ENCODE results near the gene GTF3C5.
"Not testable (repeated sequence)": the region's sequence is repeated elsewhere in the genome, so short reads cannot be mapped to it uniquely, and the experiment has no call there.

GTF3C5 gene

DNA sequence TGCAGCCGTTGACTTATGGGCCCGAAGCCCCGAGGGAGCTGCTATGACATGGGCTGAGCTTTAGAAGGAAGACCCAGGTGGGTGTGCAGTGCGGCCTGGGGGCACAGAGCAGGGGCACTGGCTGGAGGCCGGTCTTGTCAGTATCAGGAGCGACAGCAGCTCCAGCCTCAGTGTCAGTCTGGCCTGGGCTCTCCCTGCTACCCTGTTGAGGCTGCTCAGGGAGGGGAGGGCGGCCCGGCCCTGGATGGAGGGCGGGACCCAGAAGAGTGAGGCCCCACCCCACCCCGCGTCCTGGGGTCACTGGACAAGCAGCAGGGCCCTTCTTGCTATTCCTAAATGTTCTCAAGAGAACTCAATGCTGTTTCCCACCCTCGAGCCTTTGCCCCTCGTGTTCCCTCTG is 34.3 kb upstream of the GTF3C5 start:
- DNase-seq (ENCODE audit: low read depth): no peak

DNA sequence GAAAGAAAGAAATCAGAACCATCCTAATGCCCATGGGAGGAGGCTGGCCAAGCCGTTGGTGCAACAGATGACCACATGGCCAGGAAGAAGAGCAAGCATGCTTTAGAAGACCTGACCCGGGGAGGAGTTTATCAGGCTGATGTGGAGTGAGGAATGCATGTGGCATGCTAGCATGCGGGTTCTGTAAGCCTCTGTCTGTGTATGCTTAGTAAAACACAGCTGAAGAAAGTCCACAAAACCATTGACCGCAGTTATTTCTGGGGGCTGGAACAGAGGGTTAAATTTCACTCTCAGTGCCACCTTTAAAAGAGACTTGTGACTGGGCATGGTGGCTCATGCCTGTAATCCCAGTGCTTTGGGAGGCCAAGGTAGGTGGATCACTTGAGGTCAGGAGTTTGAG is 33.2 kb upstream of the GTF3C5 start:
- no peak for DNase-seq (ENCODE audit: low read depth)

DNA sequence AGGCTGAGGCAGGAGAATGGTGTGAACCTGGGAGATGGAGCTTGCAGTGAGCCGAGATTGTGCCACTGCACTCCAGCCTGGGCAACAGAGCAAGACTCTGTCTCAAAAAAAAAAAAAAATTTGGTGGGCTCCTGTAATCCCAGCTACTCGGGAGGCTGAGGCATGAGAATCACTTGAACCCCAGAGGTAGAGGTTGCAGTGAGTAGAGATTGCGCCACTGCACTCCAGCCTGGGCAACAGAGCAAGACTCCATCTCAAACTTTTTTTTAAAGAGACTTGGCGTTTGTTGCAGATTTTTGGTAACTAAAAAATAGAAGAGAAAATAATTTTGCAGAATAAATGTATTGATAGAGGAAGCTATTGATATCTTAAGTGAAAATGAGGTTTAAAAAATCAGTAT is 32.6 kb upstream of the GTF3C5 start:
- not testable (repeated sequence) for DNase-seq (ENCODE audit: low read depth)

DNA sequence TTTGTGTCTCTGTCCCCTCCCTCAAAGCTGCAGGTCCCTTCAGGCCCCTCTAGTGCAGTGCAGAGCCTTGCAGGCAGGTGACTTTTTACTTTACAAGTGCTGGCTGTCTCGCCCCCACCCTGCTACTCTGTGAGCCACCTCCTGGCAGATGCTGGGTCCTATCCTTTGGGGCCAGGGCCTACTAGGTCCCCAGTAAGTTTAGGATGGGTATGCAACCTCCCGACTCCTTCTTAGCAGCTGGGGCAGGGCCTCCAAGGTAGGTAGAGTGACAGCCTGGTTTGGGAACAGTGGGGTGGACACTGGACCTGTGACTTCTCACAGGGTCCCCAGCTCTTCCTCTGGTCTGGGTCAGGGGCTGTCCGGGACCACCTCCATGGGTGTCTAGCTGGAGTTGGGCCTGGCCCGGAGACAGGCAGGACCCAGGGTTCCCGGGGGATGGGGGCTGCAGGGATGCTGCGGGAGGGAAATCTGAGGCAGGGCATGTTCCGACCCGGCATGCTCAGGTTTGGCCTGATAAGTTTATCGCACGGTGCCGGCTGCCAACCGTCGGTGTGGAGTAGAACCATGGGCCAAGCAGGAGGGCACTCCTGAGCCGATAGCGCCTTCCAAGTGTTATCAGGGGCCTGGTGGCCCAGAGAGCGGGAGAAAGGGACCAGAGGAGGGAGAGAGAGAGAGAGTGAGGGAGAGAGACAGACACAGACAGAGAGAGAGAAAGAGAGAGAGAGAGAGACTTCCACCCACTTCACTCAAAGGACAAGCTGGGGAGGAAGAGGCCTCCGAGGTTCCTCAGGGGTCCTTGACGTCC is 31.8 kb upstream of the GTF3C5 start:
- no peak for DNase-seq (ENCODE audit: low read depth)

DNA sequence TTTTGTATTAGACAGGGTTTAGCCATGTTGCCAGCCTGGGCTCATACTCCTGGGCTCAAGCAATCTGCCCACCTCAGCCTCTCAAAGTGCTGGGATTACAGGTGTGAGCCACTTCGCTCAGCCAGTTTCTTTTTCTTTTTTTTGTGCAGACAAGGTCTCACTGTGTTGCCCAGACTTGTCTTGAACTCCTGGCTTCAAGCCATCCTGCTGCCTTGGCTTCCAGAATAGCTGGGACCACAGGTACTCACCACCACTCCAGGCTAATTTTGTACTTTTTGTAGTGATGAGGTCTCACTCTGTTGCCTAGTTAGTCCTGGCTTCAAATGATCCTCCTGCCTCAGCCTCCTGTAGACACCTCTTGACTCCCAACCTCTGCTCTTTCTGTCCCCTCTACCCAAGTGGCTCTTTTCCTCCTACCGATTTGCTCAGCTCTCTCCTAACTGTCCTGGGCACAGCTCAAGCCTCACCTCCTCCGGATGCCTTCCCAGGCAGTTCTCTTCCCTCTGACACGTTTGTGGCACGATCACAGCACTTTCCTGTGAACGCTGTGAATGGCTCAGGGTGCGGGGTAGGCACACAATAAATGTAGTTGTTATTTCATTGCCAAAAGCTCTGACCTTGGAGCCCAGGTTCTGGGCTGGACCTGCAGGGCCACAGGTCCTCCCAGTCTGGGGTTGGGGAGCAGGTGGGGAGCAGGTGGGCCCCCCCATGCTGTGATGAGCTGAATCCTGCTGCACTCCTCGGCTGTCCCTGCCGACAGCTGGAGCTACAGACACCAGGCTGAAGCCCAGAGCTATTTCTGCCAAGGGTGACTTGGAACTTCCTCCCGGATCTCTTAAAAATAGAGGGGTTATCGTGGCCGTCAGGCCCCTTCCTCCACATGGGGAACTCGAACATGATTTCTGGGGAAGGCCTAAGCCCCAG is 28.4 kb upstream of the GTF3C5 start:
- DNase-seq (ENCODE audit: low read depth): no peak

DNA sequence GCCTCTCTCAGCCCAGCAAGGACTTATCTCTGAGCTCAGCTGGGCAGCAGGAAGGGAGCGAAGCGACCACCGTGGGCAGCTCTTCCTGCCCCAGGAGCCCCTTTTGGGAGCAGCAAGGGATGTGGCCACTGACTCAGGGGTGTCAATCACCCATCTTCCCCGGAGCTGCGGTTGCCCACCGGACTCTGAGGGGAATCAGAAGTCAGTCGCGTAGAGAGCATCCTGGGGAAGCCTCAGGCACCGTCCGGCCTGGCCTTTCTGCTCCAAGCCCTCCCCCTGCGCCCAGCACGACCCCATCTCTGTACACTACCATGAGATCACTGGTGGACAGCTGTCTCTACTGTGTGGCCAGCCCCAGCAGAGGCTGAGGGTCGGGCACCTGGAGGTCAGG is 27.7 kb upstream of the GTF3C5 start:
- DNase-seq (ENCODE audit: low read depth): no peak

DNA sequence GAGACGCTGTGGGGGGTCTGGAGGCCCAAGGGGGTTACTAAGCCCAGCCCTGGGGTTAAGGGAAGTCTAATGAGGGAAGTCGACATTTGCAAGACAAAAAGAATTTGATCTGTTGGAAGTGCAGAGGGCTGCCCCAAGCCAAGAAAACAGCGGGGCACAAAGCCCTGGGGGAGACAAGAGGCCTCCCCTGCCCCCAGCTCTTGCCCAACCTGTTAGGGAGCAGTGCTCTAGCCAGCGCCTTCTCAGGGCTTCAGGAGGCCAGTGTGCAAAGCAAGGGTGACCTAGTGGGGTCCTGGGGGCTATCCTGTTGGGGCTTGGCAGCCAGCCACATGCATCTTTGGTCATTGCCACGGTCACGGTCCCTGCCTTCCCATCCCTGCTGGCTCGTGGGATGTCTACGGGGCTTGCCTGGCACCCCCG is 27.1 kb upstream of the GTF3C5 start:
- DNase-seq (ENCODE audit: low read depth): no peak

DNA sequence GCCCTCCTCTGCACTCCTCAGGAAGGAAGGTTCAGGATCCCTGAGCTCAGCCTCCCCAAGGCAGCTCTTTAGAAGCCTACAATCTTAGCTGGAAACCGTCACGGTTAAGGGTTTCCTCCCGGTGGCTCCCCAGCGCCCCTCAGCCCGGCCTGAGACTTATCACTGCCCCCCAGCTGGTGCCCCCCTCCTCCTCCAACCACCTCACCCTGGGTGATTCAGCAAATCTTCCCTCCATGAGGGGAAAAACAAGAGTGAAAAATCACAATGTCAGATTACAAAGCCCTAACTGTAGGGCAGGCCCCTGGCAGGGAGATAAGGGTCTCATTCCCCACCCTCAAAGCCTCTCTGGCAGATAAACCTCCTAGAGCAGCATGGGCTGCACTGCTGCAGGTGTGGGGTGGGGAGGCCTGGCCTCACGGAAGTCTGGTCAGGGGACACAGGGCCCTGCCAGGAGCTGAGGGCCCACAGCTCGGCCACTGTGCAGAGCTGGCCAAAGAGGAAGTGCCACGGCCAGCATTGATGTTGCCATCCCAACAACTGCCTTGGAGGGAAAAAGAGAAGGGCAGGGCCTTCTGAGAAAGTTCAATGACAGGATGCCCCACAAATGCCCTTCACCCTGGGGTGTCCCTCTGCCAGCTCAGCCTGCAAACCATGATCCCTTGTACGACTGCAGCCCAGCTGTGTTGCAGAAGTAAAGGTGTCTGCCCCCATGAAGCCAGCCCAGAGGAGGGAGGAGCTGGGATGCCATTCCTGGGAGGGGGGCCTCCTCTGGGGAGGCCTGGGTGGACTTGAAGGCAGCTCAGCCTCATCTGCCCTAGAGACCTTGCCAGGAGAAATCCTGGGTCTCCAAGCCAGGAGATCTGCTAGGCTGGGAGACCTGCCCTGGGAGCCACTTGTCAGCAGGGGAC is 26.5 kb upstream of the GTF3C5 start:
- DNase-seq (ENCODE audit: low read depth): no peak

DNA sequence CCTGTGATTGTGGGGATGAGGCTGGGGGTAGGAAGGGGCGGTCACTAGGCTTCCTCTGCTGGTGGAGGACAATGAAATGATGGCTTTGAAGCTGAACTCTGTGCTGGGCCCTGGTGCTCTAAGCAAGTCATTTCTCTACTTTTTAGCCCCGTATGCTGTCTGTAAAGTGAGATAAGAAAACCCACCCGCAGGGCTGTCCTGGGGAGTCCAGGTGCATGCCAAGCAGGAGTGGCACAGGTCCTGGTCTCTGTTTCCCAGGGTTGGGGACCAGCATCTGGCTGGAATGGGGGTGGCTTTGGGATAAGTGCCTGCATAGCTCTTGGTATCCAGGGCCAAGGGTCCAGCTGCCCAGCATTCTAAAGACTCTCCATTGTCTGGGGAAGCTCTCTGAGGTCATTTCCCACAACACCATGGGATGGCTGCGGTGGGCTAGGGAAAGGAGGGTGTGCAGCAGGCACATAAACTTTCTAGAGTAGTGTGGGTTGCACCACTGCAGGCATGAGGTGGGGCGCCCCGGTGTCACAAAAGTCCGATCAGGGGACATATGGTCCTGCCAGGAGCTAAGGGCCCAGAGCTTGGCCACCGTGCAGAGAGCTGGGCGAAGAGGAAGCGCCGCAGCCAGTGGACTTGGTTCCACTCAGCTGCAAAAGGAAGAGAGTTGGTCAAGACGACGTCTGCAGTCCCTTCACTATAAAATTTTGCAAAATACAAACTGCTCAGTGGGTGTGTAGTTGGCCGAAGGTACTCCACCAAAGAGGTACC is 25.6 kb upstream of the GTF3C5 start:
- DNase-seq (ENCODE audit: low read depth): no peak

DNA sequence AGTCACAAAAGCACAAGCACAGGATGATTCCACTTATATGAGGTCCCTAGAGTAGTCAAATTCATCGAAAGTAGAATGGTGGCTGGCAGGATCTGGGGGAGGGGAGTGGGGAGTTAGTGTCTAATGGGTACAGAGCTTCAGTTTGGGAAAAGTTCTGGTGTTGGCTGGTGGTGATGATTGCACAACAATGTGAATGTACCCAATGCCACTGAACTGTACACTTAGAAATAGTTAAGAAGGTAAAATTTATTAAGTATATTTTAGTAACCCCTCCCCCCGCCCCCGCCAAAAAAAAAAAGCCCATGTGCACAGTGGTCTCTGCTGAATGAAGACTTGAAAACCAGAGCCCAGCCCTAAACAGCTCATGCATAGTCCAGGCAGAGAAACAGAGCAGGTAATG is 24.8 kb upstream of the GTF3C5 start:
- no peak for DNase-seq (ENCODE audit: low read depth)

DNA sequence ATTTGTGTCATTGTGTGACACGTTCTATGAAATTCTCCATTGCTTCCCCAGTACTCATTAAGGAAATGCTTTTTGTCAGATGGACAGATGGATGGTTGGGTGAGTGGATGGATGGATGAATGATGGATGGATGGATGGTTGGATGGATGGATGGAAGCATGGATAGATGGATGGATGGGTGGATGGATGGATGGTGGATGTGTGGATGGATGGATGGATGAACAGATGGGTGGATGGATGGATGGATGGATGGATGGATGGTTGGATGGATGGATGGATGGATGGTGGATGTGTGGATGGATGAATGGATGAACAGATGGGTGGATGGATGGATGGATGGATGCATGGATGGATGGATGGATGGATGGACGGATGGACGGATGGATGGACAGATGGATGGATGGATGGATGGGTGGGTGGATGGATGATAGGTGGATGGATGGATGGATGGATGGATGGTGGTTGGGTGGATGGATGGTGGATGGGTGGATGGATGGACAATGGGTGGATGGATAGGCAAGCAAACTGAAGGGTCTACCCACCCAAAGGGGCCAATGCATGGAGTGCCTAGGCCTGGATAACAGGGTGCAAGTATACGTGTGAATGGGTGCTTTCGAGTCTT is 24.0 kb upstream of the GTF3C5 start:
- DNase-seq (ENCODE audit: low read depth): no peak

DNA sequence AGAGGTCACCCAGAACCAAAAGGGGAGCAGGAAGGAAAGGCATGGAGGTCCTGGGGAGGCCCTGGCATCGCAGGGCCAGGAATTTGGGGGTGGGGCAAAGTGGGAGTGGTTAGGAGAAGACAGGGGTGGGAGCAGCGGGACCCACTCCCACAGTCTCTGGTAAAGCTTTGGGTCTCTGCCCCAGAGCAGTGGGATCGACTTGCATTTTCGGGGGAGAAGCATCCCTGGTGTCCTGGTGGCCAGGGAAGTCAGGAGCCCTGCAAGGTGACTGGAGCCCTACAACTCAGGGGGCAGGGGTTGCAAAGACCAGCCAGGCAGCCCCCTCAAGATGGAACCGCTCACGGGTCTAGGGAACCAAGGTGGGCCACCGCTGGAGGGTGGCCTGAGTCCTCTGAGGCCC is 22.4 kb upstream of the GTF3C5 start:
- DNase-seq (ENCODE audit: low read depth): no peak

DNA sequence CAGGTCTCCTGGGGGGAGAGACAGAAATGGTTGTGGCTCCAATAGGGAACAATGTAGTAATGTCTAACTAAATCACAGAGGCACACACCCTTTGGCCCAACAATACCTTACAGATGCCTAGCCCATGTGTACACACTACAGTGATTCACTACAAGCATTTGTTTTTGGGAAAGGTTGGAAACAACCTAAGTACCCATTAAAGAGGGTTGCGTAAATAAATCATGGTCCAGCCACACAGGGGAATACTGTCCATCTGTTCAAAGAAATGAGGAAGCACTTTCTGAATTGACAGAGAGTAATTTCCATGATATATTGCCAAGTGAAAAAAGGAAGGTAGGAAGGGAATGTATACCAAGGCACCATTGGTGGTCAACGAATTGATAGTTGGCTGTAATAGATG is 22.0 kb upstream of the GTF3C5 start:
- DNase-seq (ENCODE audit: low read depth): no peak

DNA sequence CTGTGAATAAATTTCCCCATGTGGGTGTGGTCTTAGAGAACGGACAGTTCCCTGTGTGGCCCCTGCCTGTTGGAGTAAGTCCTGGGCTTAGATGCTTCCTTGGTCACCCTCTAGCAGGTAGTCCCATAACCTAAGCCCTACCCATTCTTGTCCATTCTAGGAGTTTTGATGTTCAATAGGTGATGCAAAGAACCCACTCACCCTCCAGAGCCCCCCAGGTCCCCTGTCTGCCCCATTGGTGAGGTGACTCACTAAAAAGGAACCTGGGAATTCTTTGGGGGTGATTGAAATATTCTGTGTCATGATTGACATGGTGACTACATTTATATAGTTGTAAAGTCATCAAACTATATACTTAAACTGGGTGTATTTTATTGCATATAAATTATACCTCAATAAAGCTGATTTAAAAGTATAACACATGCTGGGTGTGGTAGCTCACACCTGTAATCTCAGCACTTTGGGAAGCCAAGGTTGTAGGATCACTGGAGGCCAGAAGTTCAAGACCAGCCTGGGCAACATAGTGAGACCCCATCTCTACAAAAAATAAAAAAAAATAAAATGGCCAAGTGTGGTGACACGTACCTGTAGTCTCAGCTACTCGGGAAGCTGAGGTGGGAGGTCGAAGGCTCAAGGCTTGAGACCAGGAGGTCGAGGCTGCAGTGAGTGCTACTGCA is 20.8 kb upstream of the GTF3C5 start:
- DNase-seq (ENCODE audit: low read depth): no peak

DNA sequence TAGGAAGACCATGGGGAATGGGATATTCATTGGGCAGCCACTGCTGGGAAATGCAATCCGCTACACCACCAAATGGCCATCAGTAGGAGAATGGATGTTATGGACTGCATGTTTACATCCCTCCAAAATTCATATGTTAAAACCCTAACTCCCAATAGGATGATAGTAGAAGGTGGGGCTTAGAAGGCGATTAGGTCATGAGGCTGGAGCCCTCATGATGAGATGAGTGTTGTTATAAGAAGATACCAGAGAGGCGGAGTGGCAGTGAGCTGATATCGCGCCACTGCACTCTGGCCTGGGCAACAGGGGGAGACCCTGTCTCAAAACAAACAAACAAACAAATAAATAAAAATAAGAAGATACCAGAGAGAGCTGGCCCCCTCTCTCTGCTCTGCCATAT is 16.1 kb upstream of the GTF3C5 start:
- no peak for DNase-seq (ENCODE audit: low read depth)

DNA sequence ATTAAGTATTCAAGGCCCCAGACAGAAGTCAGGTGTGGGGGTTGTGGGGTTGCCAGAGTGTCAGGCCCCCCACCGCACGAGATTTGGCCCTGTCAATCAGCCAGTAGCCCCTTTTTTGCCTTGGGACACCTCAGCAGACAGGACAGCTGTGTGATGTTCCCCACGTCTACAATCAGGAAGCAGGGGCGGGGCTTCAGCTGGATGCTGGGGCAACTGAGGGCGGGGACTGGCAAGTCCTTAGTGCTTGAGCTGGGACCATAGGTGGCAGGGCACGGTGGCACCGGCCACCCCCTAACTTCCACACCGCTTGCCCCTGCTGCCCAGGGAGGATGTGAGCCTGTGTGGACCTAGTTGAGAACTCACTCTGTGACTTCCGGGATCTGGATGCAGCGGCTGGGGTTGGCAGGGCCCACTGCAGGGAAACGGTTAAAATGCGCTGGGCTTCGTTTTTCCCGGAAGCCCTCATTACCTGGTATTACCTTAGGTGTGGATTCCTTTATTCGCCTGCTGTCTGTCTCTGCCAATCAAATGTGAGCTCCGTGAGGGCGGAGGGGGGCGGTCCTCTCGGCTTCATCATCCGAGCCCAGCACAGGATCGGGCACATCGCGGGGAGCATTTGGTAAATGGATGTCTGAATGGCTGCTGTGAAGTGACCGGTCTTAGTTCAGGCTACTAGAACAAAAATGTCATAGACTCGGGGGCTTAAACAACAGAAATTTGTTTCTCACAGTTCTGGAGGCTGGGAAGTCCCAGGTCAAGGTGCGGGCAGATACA is 7.5 kb upstream of the GTF3C5 start:
- DNase-seq (ENCODE audit: low read depth): no peak

DNA sequence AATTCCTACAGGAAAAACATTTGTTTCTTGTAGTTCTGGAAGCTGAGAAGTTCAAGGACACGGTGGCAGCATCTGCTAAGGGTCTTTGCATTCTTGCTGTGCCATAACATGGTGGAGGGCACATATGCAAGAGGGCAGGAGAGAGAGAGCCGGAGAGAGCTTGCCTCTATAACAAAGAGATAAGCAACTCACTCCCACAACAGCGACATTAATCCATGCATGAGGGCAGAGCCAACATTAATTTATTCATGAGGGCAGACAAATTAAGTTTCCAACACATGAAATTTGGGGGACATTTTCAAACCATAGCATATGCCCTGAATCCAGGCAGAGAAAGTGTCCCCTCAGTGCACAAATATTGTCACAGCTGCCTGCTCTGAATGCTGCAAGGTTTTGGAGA is 4.4 kb upstream of the GTF3C5 start:
- DNase-seq (ENCODE audit: low read depth): no peak

DNA sequence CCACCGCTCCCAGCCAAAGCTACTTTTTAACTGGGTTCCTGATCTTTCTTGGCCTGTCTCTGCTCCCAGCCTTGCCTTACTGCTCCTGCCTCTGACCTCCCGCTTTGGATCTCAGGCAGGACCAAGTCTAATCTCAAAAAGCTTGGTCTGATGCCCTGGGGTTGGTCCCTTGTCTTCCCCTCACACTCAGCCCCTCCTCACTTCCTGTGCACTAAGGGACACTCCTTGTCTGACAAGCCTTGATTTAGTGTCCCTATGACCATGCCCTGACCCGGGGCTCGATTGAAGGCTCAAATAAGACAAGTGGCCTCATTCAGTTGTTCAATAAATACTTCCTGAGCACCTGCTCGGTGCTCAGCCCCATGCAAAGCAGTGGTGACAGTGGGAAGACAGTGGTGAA is 3.7 kb upstream of the GTF3C5 start:
- DNase-seq (ENCODE audit: low read depth): no peak

DNA sequence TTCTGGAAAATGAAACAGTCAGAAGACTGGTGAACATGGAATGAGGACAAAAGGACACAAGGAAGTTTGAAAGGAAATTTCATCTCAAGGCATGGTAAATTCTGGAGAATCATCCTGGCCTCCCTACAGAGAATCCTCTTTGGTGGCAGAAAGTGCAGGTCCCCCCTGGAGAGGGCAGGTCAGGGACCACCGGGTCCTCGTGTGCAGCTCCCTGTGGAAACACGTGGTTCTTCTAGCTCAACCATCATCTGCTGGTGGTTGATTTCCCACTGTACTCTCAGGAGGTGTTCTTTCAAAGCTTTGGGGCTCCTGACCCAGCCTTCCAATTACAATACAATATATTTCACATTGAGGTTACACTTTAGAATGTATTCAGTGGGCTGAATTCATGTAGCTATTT is 2.6 kb upstream of the GTF3C5 start:
- no peak for DNase-seq (ENCODE audit: low read depth)

DNA sequence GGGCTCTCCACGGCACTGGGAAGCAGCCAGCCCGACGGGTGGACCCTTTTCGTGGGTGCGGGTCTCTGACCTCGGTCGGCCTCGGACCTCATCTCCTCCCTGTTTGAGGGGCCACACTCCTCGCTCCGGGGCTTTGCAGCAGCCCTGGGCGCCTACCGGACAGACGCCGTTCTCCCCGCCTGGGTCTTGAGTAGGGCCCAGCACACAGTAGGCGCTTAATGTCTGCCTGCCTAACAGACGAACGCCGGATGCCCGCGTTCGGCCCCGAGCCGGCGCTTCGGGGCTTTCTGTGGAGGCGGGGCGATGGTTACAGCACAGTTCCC is 842 bp upstream of the GTF3C5 start:
- no peak for DNase-seq (ENCODE audit: low read depth)
